Fibroblast of mammary gland (primary cell): ENCODE data around the gene GAS6.
"Not testable (repeated sequence)": the region's sequence is repeated elsewhere in the genome, so short reads cannot be mapped to it uniquely, and the experiment has no call there.

Experiments
- DNase-seq: peaks from one replicate; pipeline ENCODE4 v3.0.0-alpha.2; 2010; ENCODE audit warnings: low read depth
- H3K4me3 ChIP-seq: 2 replicates; pipeline ENCODE4 v1.5.1; 2011; ENCODE audit warnings: low read depth, mild to moderate bottlenecking, low read length, moderate library complexity; ENCODE audit not compliant: control insufficient read depth
- CTCF ChIP-seq: conservative IDR thresholded peaks from 2 replicates; pipeline ENCODE4 v1.5.1; 2011; ENCODE audit warnings: low read depth, low read length, inconsistent platforms; ENCODE audit not compliant: control insufficient read depth, insufficient read depth

The GAS6 gene

DNA sequence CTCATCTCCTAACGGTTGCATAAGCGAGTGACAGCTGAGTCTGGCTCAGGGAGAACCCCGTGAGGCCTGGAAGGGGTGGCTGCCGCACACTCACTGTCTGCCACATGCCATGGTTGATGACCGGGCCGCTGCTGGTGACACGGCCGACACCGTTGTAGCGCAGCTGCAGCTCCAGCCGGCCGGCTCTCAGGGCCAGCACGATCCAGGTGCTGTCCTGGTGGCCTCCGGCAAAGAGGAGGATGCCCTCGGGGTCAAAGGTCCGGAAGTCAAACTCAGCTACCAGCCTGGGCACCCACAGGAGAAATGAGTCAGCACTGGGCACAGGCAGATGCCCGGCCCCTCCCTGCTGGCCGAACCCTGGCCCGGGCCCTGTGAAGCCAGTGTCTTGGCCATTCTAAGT, 31.7 kb downstream of the GAS6 start:
- no peak for DNase-seq
- H3K4me3 ChIP-seq = no peak overlapping the region
- no peak for TF ChIP-seq CTCF

GRCh38 chr13:113831061-113831460, 32.8 kb downstream of the GAS6 start:
- DNase-seq = no peak
- H3K4me3 ChIP-seq = no peak overlapping the region
- no peak for TF ChIP-seq CTCF

GRCh38 chr13:113830426-113830950, 33.4 kb downstream of the GAS6 start:
- DNase-seq, H3K4me3 ChIP-seq: not testable (repeated sequence)

- H3K4me3 ChIP-seq = no peak overlapping the region
- no peak for DNase-seq
- no peak for TF ChIP-seq CTCF
Measured at GRCh38 chr13:113828282-113828825, 35.5 kb downstream of the GAS6 start.

- no peak for TF ChIP-seq CTCF
- H3K4me3 ChIP-seq = no peak overlapping the region
- no peak for DNase-seq
Measured at GRCh38 chr13:113827021-113827420, 36.9 kb downstream of the GAS6 start.

DNA sequence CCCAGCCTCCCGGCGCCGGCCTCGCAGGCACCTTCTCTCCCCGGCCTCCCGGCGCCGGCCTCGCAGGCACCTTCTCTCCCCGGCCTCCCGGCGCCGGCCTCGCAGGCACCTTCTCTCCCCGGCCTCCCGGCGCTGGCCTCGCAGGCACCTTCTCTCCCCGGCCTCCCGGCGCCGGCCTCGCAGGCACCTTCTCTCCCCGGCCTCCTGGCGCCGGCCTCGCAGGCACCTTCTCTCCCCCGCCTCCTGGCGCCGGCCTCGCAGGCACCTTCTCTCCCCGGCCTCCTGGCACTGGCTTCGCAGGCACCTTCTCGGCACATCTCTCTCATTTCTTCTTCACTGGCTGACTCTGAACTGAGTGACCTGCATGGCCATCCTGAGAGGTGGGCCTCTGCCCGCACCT, 37.4 kb downstream of the GAS6 start:
- H3K4me3 ChIP-seq = not testable (repeated sequence)

DNA sequence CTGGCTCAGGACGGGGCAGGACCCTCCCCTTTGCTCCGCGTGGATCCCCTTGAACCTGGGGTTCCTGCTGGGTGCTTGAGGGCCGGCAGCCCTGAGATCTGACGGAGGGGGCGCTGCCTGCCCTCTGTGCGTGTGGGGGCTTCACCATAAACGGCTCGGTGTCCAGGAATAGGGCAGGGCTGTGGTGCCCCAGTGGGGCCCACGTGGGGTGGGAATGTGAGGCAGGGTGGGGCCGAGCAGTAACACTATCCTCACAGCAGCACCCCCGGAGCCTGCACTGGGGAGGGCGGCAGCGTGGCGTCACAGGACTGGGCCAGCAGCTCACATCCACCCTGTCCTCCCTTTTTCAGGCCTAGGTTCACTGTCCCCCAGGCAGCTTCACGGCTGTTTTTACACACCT, 38.0 kb downstream of the GAS6 start:
- no peak overlapping the region for H3K4me3 ChIP-seq
- no peak for DNase-seq
- TF ChIP-seq CTCF = no peak

More for the DNA sequence above, 37.4 kb downstream of the GAS6 start:
- DNase-seq = not testable (repeated sequence)

- H3K4me3 ChIP-seq = no peak overlapping the region
- DNase-seq = no peak
- TF ChIP-seq CTCF = no peak
Measured at GRCh38 chr13:113823771-113824170, 40.1 kb downstream of the GAS6 start.
